ENCODE measurements around the gene IGF1R.
"Not testable (repeated sequence)": the region's sequence is repeated elsewhere in the genome, so short reads cannot be mapped to it uniquely, and the experiment has no call there.

Gene IGF1R

DNA sequence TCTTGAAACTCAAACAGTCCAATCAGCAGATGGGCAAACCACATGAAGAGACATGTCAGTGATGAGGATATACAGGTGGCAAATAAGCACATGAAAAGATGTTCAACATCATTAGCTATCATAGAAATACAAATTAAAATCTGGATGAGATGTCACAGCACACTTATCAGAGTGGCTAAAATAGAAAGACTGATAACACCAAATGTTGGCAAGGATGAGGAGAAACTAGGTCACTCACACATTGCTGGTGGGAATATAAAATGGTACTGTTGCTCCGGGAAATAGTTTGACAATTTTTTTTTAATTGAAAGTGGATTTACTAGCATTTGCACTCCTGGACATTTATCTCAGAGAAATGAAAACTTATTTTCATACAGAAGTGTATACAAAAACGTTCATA is 350.9 kb downstream of the IGF1R start:
- H3K4me3 ChIP-seq (ENCODE audit: low read depth, low read length): no peak overlapping the region
- TF ChIP-seq, protein P1, sequence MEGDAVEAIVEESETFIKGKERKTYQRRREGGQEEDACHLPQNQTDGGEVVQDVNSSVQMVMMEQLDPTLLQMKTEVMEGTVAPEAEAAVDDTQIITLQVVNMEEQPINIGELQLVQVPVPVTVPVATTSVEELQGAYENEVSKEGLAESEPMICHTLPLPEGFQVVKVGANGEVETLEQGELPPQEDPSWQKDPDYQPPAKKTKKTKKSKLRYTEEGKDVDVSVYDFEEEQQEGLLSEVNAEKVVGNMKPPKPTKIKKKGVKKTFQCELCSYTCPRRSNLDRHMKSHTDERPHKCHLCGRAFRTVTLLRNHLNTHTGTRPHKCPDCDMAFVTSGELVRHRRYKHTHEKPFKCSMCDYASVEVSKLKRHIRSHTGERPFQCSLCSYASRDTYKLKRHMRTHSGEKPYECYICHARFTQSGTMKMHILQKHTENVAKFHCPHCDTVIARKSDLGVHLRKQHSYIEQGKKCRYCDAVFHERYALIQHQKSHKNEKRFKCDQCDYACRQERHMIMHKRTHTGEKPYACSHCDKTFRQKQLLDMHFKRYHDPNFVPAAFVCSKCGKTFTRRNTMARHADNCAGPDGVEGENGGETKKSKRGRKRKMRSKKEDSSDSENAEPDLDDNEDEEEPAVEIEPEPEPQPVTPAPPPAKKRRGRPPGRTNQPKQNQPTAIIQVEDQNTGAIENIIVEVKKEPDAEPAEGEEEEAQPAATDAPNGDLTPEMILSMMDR (IDR thresholded peaks at IDR 0.05; ENCODE audit: borderline replicate concordance, insufficient read depth, low read depth, low read length): no peak

DNA sequence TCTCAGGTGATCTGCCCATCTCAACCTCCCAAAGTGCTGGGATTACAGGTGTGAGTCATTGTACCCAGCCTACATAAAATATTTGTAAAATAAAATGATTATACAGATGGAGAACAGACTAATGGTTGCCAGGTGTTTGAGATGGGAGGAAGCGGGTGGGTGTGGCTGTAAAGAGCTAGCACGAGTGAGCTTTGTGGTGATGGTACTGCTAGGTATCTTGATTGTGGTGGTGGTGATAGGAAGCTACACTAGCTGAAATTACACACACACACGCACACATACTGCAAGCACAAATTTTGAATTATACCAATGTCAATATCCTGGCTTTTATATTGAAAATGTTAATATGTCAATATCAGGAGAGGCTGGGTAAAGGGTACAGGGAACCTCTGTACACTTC is 353.9 kb downstream of the IGF1R start:
- TF ChIP-seq, protein P1 (IDR thresholded peaks at IDR 0.05; ENCODE audit: borderline replicate concordance, insufficient read depth, low read depth, low read length): no peak
- H3K4me3 ChIP-seq (ENCODE audit: low read depth, low read length): no peak overlapping the region

DNA sequence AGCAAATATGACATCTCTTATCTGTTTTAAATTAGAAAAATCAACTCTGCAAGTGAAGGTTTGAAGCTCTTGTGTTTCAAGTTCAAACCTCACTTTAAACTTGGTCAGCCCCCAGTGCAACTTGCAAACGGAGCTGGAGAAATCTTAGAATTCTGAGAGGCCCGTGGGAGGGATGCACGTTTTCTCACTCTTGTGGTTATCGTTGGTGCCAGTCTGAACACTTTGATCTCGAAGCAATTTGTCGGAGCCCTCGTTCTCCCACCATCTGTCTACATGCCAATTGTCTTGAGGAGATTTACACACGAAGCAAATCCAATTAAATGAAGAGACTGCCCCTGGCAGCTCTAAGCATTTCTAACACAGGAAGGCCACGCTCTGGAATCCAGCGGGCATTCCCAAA is 355.0 kb downstream of the IGF1R start:
- not testable (repeated sequence) for H3K4me3 ChIP-seq (ENCODE audit: low read depth, low read length)

DNA sequence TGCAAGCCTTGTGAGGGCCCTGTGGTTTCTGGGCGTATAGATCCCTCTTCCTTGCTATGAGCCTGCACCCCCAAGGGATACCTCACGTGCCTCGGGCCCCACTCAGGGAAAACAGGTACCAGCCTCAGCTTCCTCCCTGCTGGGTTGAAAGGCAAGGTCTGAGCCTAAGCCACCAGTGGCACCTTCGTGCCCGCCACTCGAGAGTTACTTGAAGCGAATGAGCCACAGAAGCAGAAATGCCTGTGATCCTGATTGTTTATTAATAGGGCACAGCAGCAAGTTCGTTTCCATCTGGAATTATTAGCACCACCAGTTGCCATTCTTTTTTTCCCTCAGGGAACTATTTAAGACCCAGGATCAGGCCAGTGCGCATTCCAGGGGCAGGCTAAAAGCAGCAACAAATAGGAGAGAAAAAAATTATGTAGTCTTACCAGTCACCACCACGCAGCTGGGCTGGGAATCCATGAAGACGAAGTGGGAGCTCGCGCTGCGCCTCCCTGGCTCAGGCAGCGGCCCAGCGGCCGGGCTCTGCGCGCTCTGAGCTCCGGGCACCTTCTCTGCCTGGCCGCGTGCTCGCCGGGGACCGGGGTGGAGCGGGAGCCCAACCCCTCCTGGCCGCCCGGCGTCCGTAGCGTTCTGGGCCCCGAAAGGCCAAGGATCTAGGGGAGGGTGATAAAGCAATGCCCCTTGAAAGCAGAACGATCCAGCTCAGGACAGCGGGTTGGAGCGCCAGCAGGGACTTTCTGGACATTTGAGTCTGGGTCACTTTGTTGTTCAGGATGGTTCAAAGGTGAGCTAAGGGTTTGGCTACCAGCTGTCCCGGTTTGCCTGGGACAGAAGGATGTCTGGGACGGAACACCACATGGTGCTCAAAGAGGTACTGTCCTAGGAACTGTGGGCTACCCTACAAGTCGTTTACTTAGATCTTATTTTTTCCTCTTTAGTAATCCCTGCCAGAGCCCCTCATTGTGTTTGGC is 356.9 kb downstream of the IGF1R start:
- H3K4me3 ChIP-seq (ENCODE audit: low read depth, low read length): not testable (repeated sequence)

DNA sequence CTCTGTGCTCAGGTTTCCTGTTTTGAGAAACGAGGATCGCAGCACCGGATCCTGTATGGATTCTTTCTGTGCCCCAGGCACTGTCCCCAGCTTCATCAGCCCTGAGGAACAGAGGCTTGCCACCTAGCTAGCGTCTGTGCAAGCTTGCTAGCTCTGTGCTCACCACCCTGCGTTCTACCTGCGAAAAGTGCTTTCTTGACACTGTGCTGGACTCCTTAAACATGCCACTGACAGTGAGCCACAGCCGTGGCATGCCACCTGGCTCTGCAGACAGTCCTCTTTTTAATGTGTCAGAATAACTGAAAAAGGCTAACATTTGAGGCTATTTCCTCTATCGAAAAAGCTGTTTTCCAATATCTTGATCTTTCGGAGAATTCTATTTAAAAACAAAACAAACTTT is 357.8 kb downstream of the IGF1R start:
- TF ChIP-seq, protein P1 (IDR thresholded peaks at IDR 0.05; ENCODE audit: borderline replicate concordance, insufficient read depth, low read depth, low read length): no peak
- H3K4me3 ChIP-seq (ENCODE audit: low read depth, low read length): no peak overlapping the region

DNA sequence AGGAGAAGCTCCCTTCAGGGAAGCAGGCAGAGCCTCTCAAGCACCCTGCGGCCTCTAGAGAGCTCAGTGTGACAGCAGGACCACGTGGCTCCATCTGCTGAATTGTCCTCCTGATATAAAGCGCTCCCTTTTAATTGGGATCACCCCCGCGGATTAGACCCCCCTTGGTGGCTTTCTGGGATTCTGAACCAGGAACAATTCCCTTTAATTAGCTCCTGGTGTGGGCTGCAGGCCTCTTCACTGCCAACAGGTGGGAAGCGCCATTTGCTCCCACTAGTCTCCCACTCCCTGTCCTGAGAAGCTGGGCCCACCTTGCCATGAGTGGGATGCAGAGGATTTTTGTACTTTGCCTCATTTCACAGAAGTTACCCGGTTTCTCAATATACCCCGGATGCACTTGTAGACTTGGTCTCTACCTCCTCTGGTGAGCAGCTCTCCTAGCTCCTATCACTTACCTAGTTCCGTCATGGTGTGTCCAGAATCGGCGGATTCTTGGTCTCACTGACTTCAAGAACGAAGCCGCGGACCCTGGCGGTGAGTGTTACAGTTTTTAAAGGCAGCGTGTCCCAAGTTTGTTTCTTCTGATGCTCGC is 358.7 kb downstream of the IGF1R start:
- H3K4me3 ChIP-seq (ENCODE audit: low read depth, low read length): no peak overlapping the region
- TF ChIP-seq, protein P1 (IDR thresholded peaks at IDR 0.05; ENCODE audit: borderline replicate concordance, insufficient read depth, low read depth, low read length): no peak

DNA sequence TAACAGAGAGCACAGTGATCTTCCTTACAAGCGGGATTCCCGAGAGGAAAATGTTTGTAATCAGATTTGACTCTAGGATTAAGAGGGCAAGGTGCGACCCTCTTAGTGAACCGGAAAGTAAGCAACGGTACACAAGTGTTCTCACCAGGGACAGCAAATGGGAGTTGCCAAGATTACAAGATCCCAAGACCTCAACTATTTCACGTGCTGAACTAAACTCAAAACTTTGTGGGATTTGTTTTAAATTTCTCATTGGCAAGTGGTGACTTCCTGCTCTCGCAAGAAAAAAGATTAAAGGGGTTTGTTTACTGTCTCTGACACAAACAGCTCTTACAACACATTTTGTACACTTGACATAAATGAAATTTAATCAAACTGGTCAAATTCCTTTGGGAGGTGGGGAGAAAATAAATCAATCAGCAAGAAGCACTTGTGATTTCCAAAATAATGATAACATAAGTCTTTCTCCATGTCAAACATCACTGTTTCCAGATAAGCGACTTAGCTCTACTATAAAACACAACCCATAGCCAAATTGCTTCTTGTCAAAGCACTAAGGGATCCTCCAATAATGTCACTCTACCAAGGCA is 361.5 kb downstream of the IGF1R start:
- H3K4me3 ChIP-seq (ENCODE audit: low read depth, low read length): no peak overlapping the region
- TF ChIP-seq, protein P1 (IDR thresholded peaks at IDR 0.05; ENCODE audit: borderline replicate concordance, insufficient read depth, low read depth, low read length): no peak

DNA sequence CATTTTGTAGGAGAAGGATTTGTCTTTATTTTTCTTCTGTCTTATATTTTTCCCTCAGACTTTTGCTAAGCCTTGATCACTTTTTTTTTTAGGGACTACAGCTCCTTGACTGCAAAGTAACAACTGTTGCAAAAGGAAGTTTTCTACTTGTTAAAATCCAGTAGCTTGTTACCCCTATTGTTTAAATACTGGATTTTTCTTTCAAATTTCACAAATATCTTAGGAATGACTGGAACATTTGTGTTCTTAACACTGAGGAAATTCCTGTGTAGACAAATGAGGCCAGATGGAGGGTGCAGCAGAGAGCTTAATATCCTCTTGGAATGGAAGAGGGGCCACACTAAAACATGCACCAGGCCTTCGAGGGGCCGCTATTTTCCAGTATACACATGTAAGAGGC is 362.4 kb downstream of the IGF1R start:
- TF ChIP-seq, protein P1 (IDR thresholded peaks at IDR 0.05; ENCODE audit: borderline replicate concordance, insufficient read depth, low read depth, low read length): no peak
- no peak overlapping the region for H3K4me3 ChIP-seq (ENCODE audit: low read depth, low read length)
